PC-9 (cell line): ENCODE data around the gene VDAC2. TPM values are rescaled to one million over a fixed set of nuclear protein-coding genes. Genes with fewer than 3 reads are reported as not detected.

Experiments used
- BruUV-seq: library from RNA; stranded (reverse); fragments of 400-500 nt; replicated peaks from 2 replicates; lab custom pipeline; 2021; lab: Mats Ljungman, UMichigan
- CTCF ChIA-PET: fragments of 300-600 bp; sonication (Branson Sonifier 250); formaldehyde crosslinking; loops from one replicate; lab custom pipeline; 2022; ENCODE audit warnings: antibody characterized with exemption; lab: Charles Lee
- POLR2A ChIA-PET: fragments of 300-600 bp; sonication (Branson Sonifier 250); formaldehyde crosslinking; loops from one replicate; lab custom pipeline; 2022; ENCODE audit warnings: antibody characterized with exemption; ENCODE audit not compliant: unreplicated experiment; lab: Charles Lee
- DNase-seq, 2 experiments: peaks; one replicate each; pipeline versions ENCODE4 v3.0.0 to v3.0.0-alpha.2; 2015 to 2022; ENCODE audit warnings: mixed read lengths in 1 of 2
- H2AFZ ChIP-seq: fragments of 200-600 bp; sonication (generic); 2 replicates; pipeline ENCODE4 v1.8.1; 2017; ENCODE audit warnings: antibody characterized with exemption
- H3F3A ChIP-seq: fragments of 200-600 bp; sonication (generic); 2 replicates; pipeline ENCODE4 v1.8.1; 2017; ENCODE audit warnings: antibody characterized with exemption, mild to moderate bottlenecking, low read depth; ENCODE audit not compliant: insufficient read depth
- H3K27ac ChIP-seq: fragments of 200-600 bp; sonication (generic); 2 replicates; pipeline ENCODE4 v1.6.1; 2016; ENCODE audit warnings: mixed run types
- H3K27me3 ChIP-seq: fragments of 200-600 bp; sonication (generic); 2 replicates; pipeline ENCODE4 v1.6.1; 2016; ENCODE audit warnings: low read depth, mixed run types; ENCODE audit not compliant: insufficient read depth
- H3K36me3 ChIP-seq: fragments of 200-600 bp; sonication (generic); 2 replicates; pipeline ENCODE4 v1.6.1; 2016; ENCODE audit warnings: low read depth, mixed run types
- H3K4me1 ChIP-seq: fragments of 200-600 bp; sonication (generic); replicated peaks from 2 replicates; pipeline ENCODE4 v1.6.1; 2016; ENCODE audit warnings: mixed run types; ENCODE audit not compliant: insufficient read depth
- H3K4me2 ChIP-seq: fragments of 200-600 bp; sonication (generic); 2 replicates; pipeline ENCODE4 v1.6.1; 2017; ENCODE audit warnings: mixed run types
- H3K4me3 ChIP-seq: fragments of 200-600 bp; sonication (generic); 2 replicates; pipeline ENCODE4 v1.6.1; 2016; ENCODE audit warnings: mixed run types
- H3K79me2 ChIP-seq: fragments of 200-600 bp; sonication (generic); 2 replicates; pipeline ENCODE4 v1.6.1; 2017; ENCODE audit warnings: low read depth, mixed run types
- H3K9me2 ChIP-seq: fragments of 200-600 bp; sonication (generic); 2 replicates; pipeline ENCODE4 v1.8.1; 2017; ENCODE audit warnings: mild to moderate bottlenecking; ENCODE audit not compliant: insufficient read depth
- H3K9me3 ChIP-seq: fragments of 200-600 bp; sonication (generic); 2 replicates; pipeline ENCODE4 v1.8.1; 2016; ENCODE audit warnings: low read depth; ENCODE audit not compliant: insufficient read depth
- H4K20me1 ChIP-seq: fragments of 200-600 bp; sonication (generic); 2 replicates; pipeline ENCODE4 v1.8.1; 2017; ENCODE audit not compliant: insufficient read depth
- CTCF ChIP-seq: fragments of 200-600 bp; sonication (generic); conservative IDR thresholded peaks from 2 replicates; pipeline ENCODE4 v1.6.1; 2017; ENCODE audit warnings: mixed run types, antibody characterized with exemption, mild to moderate bottlenecking, moderate library complexity
- EZH2 ChIP-seq: fragments of 200-600 bp; sonication (generic); IDR thresholded peaks from 2 replicates; pipeline ENCODE4 v1.8.0; 2017; ENCODE audit warnings: antibody characterized with exemption, low read depth
- intact Hi-C: fragments of 100-400 bp; cut with micrococcal nuclease; formaldehyde crosslinking; loops from one replicate; pipeline ENCODE4 v1.10.0; 2022; ENCODE audit not compliant: unreplicated experiment
- total RNA-seq: library from RNA; stranded (reverse); gene quantifications from 2 replicates; pipeline ENCODE4 v1.2.3, GENCODE V29; 2021

The VDAC2 gene
- total RNA-seq, 1 experiment from 2014 or later: 243 TPM

- CTCF ChIA-PET: no interaction called here
- BruUV-seq: no TSS peak
These were observed 50.4 kb downstream of the VDAC2 start for GRCh38 chr10:75260990-75261389.

GRCh38 chr10:75261813-75262705 is 51.5 kb downstream of the VDAC2 start:
- Histone ChIP-seq H3K79me2 (no peaks in the 10 kb centered on the region), H3K36me3 (no peaks in the 10 kb centered on the region), H3K9me3 (no peaks in the 10 kb centered on the region), H3K4me2 (peak overlapping the region; percentile 75), H3K27me3 (no peaks in the 10 kb centered on the region), H3K4me3 (no peak overlapping the region), H4K20me1 (no peaks in the 10 kb centered on the region), H3F3A (peaks cover 41% of the 10 kb centered on the region), H3K27ac (peak overlapping the region; percentile 96), H3K4me1 (peaks cover 57% of the 10 kb centered on the region), H2AFZ (peak overlapping the region; percentile 57; the same call in 1 of the 2 replicates), H3K9me2 (no peaks in the 10 kb centered on the region)
- TF ChIP-seq CTCF: no peak
- TF ChIP-seq EZH2: no peak
- intact Hi-C loops: loop anchor here (1.0 kb wide), 2 partner anchors 11 kb away; no protein-coding TSS in a partner anchor
- CTCF ChIA-PET: interaction anchor here (0.6 kb wide), 1 partner anchor 11 kb away, joined by 3 read pairs; no protein-coding TSS in a partner anchor
- POLR2A ChIA-PET: interaction anchor here (0.6 kb wide), 1 partner anchor 29 kb away, joined by 4 read pairs; no protein-coding TSS in a partner anchor
- DNase-seq: peak in 1 of 2 experiments; percentile 69
- no TSS peak for BruUV-seq

More at GRCh38 chr10:75260990-75261389, 50.4 kb downstream of the VDAC2 start:
- peaks cover 52% of the 10 kb centered on the region for H3K4me1 ChIP-seq
- intact Hi-C loops: no loop called here
- H3K27me3 ChIP-seq: no peaks in the 10 kb centered on the region
- peak overlapping the region; percentile 75 for H3K4me2 ChIP-seq
- H3K4me3 ChIP-seq: no peak overlapping the region
- H4K20me1 ChIP-seq: no peaks in the 10 kb centered on the region
- H3K36me3 ChIP-seq: no peaks in the 10 kb centered on the region
- H3F3A ChIP-seq: peaks cover 41% of the 10 kb centered on the region
- TF ChIP-seq CTCF: no peak
- no peak for TF ChIP-seq EZH2
- peak in 1 of 2 experiments; percentile 34 for DNase-seq
- no peaks in the 10 kb centered on the region for H3K9me2 ChIP-seq
- no peaks in the 10 kb centered on the region for H3K79me2 ChIP-seq
- H3K27ac ChIP-seq: peak overlapping the region; percentile 96
- H2AFZ ChIP-seq: no peak overlapping the region
- no peaks in the 10 kb centered on the region for H3K9me3 ChIP-seq
- POLR2A ChIA-PET: no interaction called here

DNA sequence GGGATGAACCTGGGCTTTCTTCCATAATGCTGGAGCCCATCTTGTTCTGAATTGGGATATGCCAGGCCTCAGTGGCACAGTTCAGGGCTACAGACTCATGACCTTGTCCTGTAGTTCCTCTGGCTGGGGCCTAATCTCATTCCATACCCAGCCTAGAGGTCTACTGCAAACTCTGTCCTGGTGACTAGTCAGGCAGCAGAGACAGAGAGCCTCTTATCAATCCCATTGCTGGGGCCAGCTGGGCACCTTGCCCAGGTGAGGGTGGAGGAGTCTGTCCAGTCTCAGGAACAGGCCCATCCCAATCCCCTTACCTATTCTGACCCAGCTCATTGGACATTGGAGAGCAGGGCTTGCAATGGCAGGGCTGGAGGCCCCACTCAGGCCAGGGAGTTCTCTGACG is 53.2 kb downstream of the VDAC2 start:
- CTCF ChIA-PET: no interaction called here
- TF ChIP-seq CTCF (no peak), EZH2 (no peak)

More for the DNA sequence above, 53.2 kb downstream of the VDAC2 start:
- DNase-seq: peak; percentile 28 to 45
- POLR2A ChIA-PET: interaction anchor here (0.6 kb wide), 1 partner anchor 1369 kb away, joined by 9 read pairs; no protein-coding TSS in a partner anchor
- no peaks in the 10 kb centered on the region for H3K9me2 ChIP-seq
- H3K36me3 ChIP-seq: no peaks in the 10 kb centered on the region
- H4K20me1 ChIP-seq: no peaks in the 10 kb centered on the region
- H3K27ac ChIP-seq: peak overlapping the region; percentile 96
- intact Hi-C loops: no loop called here
- BruUV-seq: no TSS peak
- H3K27me3 ChIP-seq: no peaks in the 10 kb centered on the region
- H3K4me1 ChIP-seq: peaks cover 57% of the 10 kb centered on the region
- H3K4me3 ChIP-seq: no peak overlapping the region
- H3K4me2 ChIP-seq: peak overlapping the region; percentile 75
- no peaks in the 10 kb centered on the region for H3K79me2 ChIP-seq
- no peak overlapping the region for H2AFZ ChIP-seq
- H3K9me3 ChIP-seq: no peaks in the 10 kb centered on the region
- peaks cover 45% of the 10 kb centered on the region for H3F3A ChIP-seq
